Neural cell (in vitro differentiated cells): Measurements from ENCODE around the gene KIF13A. TPM values are rescaled to one million over a fixed set of nuclear protein-coding genes. Genes with fewer than 3 reads are reported as not detected.

Source experiments
- H2AFZ ChIP-seq: fragments of 200-600, 300-800 bp; sonication (generic), shearing (Covaris generic); 2 replicates; pipeline ENCODE4 v1.6.0; 2014; ENCODE audit warnings: low read depth, mild to moderate bottlenecking, antibody characterized with exemption, low read length, moderate library complexity
- H3F3A ChIP-seq: fragments of 200-600 bp; shearing (Covaris generic); 2 replicates; pipeline ENCODE4 v1.6.1; 2016; ENCODE audit warnings: mild to moderate bottlenecking, moderate library complexity, mixed read lengths, antibody characterized with exemption, low read length; ENCODE audit not compliant: insufficient read depth, poor library complexity, severe bottlenecking
- H3K27ac ChIP-seq: fragments of 200-600, 300-800 bp; sonication (generic), shearing (Covaris generic); 2 replicates; pipeline ENCODE4 v1.5.1; 2014; ENCODE audit warnings: mild to moderate bottlenecking, low read length, moderate library complexity
- H3K27me3 ChIP-seq: fragments of 300-800, 200-600 bp; sonication (generic), shearing (Covaris generic); 2 replicates; pipeline ENCODE4 v1.6.0; 2014; ENCODE audit warnings: mild to moderate bottlenecking, low read depth, low read length, moderate library complexity; ENCODE audit not compliant: insufficient read depth
- H3K36me3 ChIP-seq: fragments of 300-800, 200-600 bp; sonication (generic), shearing (Covaris generic); 2 replicates; pipeline ENCODE4 v1.5.1; 2014; ENCODE audit warnings: mild to moderate bottlenecking, antibody characterized with exemption, low read length, moderate library complexity; ENCODE audit not compliant: insufficient read depth
- H3K4me2 ChIP-seq: fragments of 300-800, 200-600 bp; sonication (generic), shearing (Covaris generic); 2 replicates; pipeline ENCODE4 v1.6.0; 2014; ENCODE audit warnings: mild to moderate bottlenecking, low read length
- H3K4me3 ChIP-seq: fragments of 300-800, 200-600 bp; sonication (generic), shearing (Covaris generic); 2 replicates; pipeline ENCODE4 v1.5.1; 2014; ENCODE audit warnings: mild to moderate bottlenecking, low read length, moderate library complexity
- H3K79me2 ChIP-seq: fragments of 200-600 bp; shearing (Covaris generic); replicated peaks from 2 replicates; pipeline ENCODE4 v1.6.0; 2014; ENCODE audit warnings: mild to moderate bottlenecking, low read length, moderate library complexity; ENCODE audit not compliant: insufficient read depth
- H3K9ac ChIP-seq: fragments of 300-800, 200-600 bp; sonication (generic), shearing (Covaris generic); 2 replicates; pipeline ENCODE4 v1.6.1; 2016; ENCODE audit warnings: mild to moderate bottlenecking, low read length, mixed read lengths
- H3K9me2 ChIP-seq: fragments of 200-600 bp; shearing (Covaris generic); 2 replicates; pipeline ENCODE4 v1.6.1; 2016; ENCODE audit warnings: mild to moderate bottlenecking, low read length, mixed read lengths; ENCODE audit not compliant: insufficient read depth
- H3K9me3 ChIP-seq: fragments of 200-600, 300-800 bp; sonication (generic), shearing (Covaris generic); 2 replicates; pipeline ENCODE4 v1.6.1; 2016; ENCODE audit warnings: mild to moderate bottlenecking, mixed run types, low read length, moderate library complexity, mixed read lengths
- H4K20me1 ChIP-seq: fragments of 200-600 bp; shearing (Covaris generic); 2 replicates; pipeline ENCODE4 v1.6.1; 2016; ENCODE audit warnings: mild to moderate bottlenecking, mixed run types; ENCODE audit not compliant: insufficient read depth
- EP300 ChIP-seq: fragments of 450-650 bp; conservative IDR thresholded peaks from 2 replicates; pipeline ENCODE4 v1.6.1; 2014; ENCODE audit warnings: antibody characterized with exemption, mild to moderate bottlenecking, moderate library complexity; ENCODE audit not compliant: poor library complexity, severe bottlenecking
- EZH2 ChIP-seq: fragments of 200-600, 300-800 bp; shearing (Covaris generic), sonication (generic); IDR thresholded peaks from 2 replicates; pipeline ENCODE4 v1.6.1; 2014; ENCODE audit warnings: antibody characterized with exemption, low read length, borderline replicate concordance, mild to moderate bottlenecking; ENCODE audit not compliant: insufficient read depth, poor library complexity, severe bottlenecking
- MXI1 ChIP-seq: fragments of 450-650 bp; conservative IDR thresholded peaks from 2 replicates; pipeline ENCODE4 v1.6.1; 2014; ENCODE audit warnings: antibody characterized with exemption, mild to moderate bottlenecking; ENCODE audit not compliant: poor library complexity, severe bottlenecking
- POLR2AphosphoS5 ChIP-seq: IDR thresholded peaks from 2 replicates; pipeline ENCODE4 v1.6.1; 2012
- RAD21 ChIP-seq: fragments of 450-650 bp; conservative IDR thresholded peaks from 2 replicates; pipeline ENCODE4 v1.6.1; 2014; ENCODE audit warnings: antibody characterized with exemption, mild to moderate bottlenecking, moderate library complexity
- SMC3 ChIP-seq: fragments of 450-650 bp; conservative IDR thresholded peaks from 2 replicates; pipeline ENCODE4 v1.6.1; 2014; ENCODE audit warnings: antibody characterized with exemption, mild to moderate bottlenecking, moderate library complexity; ENCODE audit not compliant: poor library complexity
- TAF1 ChIP-seq: IDR thresholded peaks from 2 replicates; pipeline ENCODE4 v1.6.1; 2012; ENCODE audit warnings: low read depth
- polyA plus RNA-seq: library from polyadenylated mRNA; depleted of rRNA; stranded (reverse); fragments of >200 nt; gene quantifications from 2 replicates; pipeline ENCODE4 v1.2.3, GENCODE V29; 2014
- TF ChIP-seq, protein P1 (sequence below): fragments of 450-650 bp; IDR thresholded peaks from 2 replicates; pipeline ENCODE4 v1.5.1; 2014; ENCODE audit warnings: antibody characterized with exemption, mild to moderate bottlenecking, moderate library complexity; ENCODE audit not compliant: poor library complexity, severe bottlenecking
- TF ChIP-seq, protein P2 (sequence below): IDR thresholded peaks from 2 replicates; pipeline ENCODE4 v1.6.1; 2012; ENCODE audit warnings: borderline replicate concordance

The KIF13A gene
- polyA plus RNA-seq, 1 donor from 2014 or later = 9.4 TPM

DNA sequence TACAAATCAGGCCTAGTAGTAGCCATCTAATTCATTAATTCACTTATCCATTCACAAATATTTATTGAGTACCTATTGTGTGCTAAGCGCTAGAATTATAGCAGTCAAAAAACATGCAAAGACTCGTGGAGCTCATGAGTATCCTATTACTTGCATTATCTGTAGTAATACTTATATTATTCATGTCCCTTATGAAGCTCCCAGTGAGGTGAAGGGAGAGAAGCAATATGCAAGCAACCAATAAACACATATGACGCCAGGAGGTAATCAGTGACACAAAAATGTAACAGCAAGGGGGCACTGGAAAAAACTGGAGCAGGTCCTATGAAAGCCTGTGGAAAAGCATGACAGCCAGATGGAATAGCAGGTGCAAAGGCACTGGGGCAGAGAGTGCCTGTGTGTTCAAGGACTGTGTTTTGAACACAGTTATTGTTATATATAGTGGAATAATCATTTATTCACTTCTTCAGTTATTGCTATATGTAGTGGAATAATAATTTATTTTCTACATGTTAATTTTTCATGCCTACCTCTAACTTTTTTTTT is 109.5 kb downstream of the KIF13A start:
- Histone ChIP-seq H3K79me2 (no peaks in the 10 kb centered on the region), H3K4me2 (no peak overlapping the region), H3K4me3 (no peak overlapping the region), H3K9me3 (no peaks in the 10 kb centered on the region), H3K9me2 (no peaks in the 10 kb centered on the region), H3F3A (no peaks in the 10 kb centered on the region), H2AFZ (no peak overlapping the region), H3K9ac (no peak overlapping the region), H3K27ac (no peak overlapping the region), H4K20me1 (no peaks in the 10 kb centered on the region), H3K27me3 (no peaks in the 10 kb centered on the region), H3K36me3 (no peaks in the 10 kb centered on the region)
- TF ChIP-seq EP300 (no peak), SMC3 (no peak), EZH2 (no peak), TAF1 (no peak), MXI1 (no peak), RAD21 (no peak), POLR2AphosphoS5 (no peak)
- TF ChIP-seq, protein P1, sequence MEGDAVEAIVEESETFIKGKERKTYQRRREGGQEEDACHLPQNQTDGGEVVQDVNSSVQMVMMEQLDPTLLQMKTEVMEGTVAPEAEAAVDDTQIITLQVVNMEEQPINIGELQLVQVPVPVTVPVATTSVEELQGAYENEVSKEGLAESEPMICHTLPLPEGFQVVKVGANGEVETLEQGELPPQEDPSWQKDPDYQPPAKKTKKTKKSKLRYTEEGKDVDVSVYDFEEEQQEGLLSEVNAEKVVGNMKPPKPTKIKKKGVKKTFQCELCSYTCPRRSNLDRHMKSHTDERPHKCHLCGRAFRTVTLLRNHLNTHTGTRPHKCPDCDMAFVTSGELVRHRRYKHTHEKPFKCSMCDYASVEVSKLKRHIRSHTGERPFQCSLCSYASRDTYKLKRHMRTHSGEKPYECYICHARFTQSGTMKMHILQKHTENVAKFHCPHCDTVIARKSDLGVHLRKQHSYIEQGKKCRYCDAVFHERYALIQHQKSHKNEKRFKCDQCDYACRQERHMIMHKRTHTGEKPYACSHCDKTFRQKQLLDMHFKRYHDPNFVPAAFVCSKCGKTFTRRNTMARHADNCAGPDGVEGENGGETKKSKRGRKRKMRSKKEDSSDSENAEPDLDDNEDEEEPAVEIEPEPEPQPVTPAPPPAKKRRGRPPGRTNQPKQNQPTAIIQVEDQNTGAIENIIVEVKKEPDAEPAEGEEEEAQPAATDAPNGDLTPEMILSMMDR = no peak
- TF ChIP-seq, protein P2, sequence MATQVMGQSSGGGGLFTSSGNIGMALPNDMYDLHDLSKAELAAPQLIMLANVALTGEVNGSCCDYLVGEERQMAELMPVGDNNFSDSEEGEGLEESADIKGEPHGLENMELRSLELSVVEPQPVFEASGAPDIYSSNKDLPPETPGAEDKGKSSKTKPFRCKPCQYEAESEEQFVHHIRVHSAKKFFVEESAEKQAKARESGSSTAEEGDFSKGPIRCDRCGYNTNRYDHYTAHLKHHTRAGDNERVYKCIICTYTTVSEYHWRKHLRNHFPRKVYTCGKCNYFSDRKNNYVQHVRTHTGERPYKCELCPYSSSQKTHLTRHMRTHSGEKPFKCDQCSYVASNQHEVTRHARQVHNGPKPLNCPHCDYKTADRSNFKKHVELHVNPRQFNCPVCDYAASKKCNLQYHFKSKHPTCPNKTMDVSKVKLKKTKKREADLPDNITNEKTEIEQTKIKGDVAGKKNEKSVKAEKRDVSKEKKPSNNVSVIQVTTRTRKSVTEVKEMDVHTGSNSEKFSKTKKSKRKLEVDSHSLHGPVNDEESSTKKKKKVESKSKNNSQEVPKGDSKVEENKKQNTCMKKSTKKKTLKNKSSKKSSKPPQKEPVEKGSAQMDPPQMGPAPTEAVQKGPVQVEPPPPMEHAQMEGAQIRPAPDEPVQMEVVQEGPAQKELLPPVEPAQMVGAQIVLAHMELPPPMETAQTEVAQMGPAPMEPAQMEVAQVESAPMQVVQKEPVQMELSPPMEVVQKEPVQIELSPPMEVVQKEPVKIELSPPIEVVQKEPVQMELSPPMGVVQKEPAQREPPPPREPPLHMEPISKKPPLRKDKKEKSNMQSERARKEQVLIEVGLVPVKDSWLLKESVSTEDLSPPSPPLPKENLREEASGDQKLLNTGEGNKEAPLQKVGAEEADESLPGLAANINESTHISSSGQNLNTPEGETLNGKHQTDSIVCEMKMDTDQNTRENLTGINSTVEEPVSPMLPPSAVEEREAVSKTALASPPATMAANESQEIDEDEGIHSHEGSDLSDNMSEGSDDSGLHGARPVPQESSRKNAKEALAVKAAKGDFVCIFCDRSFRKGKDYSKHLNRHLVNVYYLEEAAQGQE = no peak

DNA sequence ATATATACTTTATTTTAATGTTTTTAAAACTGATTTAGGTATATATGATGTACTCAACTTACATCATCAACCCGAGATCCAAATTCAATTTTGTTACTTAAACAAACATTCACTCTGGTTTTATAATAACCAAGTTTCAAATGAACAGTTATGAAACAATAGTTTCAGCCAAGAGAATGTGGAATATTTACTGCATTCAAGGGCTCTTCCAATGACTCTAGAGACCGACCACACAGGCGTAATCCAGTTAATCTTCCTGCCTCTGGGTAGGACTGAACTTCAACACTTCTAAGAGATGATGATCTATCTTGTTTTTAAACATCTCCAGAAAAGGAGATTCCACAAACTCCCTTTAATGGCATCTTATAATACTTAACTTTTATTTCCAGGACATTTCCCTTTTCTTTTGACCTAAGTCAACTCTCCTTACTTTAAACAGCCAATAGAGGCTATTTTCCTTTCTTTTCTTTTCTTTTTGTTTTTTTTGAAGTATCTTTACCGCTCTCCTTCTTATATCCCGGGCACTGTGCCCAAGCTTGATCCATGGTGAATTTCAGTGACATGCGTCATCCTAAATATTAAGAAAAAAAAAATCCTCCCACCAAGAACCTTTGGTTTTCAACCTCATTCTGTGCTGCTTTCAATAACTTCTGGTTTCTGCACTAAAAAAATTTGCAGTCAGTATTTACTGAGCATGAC is 110.1 kb downstream of the KIF13A start:
- no peak overlapping the region for H3K4me2 ChIP-seq

More for the DNA sequence above, 110.1 kb downstream of the KIF13A start:
- no peaks in the 10 kb centered on the region for H3K79me2 ChIP-seq
- H3K4me3 ChIP-seq = no peak overlapping the region
- H3K27ac ChIP-seq = no peak overlapping the region
- no peaks in the 10 kb centered on the region for H3K36me3 ChIP-seq
- H3K9me3 ChIP-seq = no peaks in the 10 kb centered on the region
- no peak overlapping the region for H3K9ac ChIP-seq
- H3K27me3 ChIP-seq = no peaks in the 10 kb centered on the region
- no peaks in the 10 kb centered on the region for H4K20me1 ChIP-seq
- TF ChIP-seq RAD21 (no peak), EZH2 (no peak), TAF1 (no peak), SMC3 (no peak), EP300 (no peak), POLR2AphosphoS5 (no peak), MXI1 (no peak)
- TF ChIP-seq, protein P1 = no peak
- TF ChIP-seq, protein P2 = no peak
- no peaks in the 10 kb centered on the region for H3F3A ChIP-seq
- no peaks in the 10 kb centered on the region for H3K9me2 ChIP-seq
- H2AFZ ChIP-seq = no peak overlapping the region
